HFFc6 (cell line): ENCODE data around the gene GAS2L2. TPM values are rescaled to one million over a fixed set of nuclear protein-coding genes. Genes with fewer than 3 reads are reported as not detected.

Source experiments
- DNase-seq: peaks from one replicate; pipeline ENCODE4 v3.0.0-alpha.2; 2018
- H3K27ac Mint-ChIP-seq: 2 replicates; pipeline ENCODE4 v1.8.0; 2020; ENCODE audit warnings: mild to moderate bottlenecking, mixed read lengths
- H3K27me3 Mint-ChIP-seq: 2 replicates; pipeline ENCODE4 v1.8.0; 2021; ENCODE audit warnings: mild to moderate bottlenecking, moderate library complexity, mixed read lengths; ENCODE audit not compliant: insufficient read depth
- H3K36me3 Mint-ChIP-seq: 2 replicates; pipeline ENCODE4 v1.8.0; 2021; ENCODE audit warnings: low read depth, mixed read lengths
- H3K4me1 Mint-ChIP-seq: 2 replicates; pipeline ENCODE4 v1.8.0; 2020; ENCODE audit warnings: low read depth, mixed read lengths
- H3K4me3 Mint-ChIP-seq: 2 replicates; pipeline ENCODE4 v1.8.0; 2020; ENCODE audit warnings: mild to moderate bottlenecking, moderate library complexity, mixed read lengths
- H3K9me3 Mint-ChIP-seq: 2 replicates; pipeline ENCODE4 v1.8.0; 2020; ENCODE audit warnings: mild to moderate bottlenecking, mixed read lengths
- CTCF ChIP-seq: fragments of 200-600 bp; sonication (generic); IDR thresholded peaks from 2 replicates; pipeline ENCODE4 v1.5.0; 2021; ENCODE audit warnings: antibody characterized with exemption, mild to moderate bottlenecking
- total RNA-seq, 6 experiments: library from RNA; stranded (reverse); fragmentation: NEBNext Ultra II Directional; extraction: Animal tissue kit (Norgen Biotek cat#: 25700); gene quantifications; 2 replicates in 1 of 6; 3 replicates in 5 of 6; pipeline ENCODE4 v1.2.3, GENCODE V29; 2021

The GAS2L2 gene
- total RNA-seq, 6 experiments from 2014 or later = not detected

- H3K4me3 Mint-ChIP-seq = no peak overlapping the region
- no peak overlapping the region for H3K27ac Mint-ChIP-seq
- H3K27me3 Mint-ChIP-seq = peaks cover 62% of the 10 kb centered on the region
- H3K9me3 Mint-ChIP-seq = no peaks in the 10 kb centered on the region
- TF ChIP-seq CTCF = no peak
- H3K4me1 Mint-ChIP-seq = peaks cover 22% of the 10 kb centered on the region
- no peaks in the 10 kb centered on the region for H3K36me3 Mint-ChIP-seq
- no peak for DNase-seq
Observed at GRCh38 chr17:35778641-35779196, 25.7 kb upstream of the GAS2L2 start.

- TF ChIP-seq CTCF = no peak
- DNase-seq = no peak
- Mint-ChIP-seq H3K4me1 (peaks cover 18% of the 10 kb centered on the region), H3K27ac (no peak overlapping the region), H3K4me3 (no peak overlapping the region), H3K27me3 (peaks cover 57% of the 10 kb centered on the region), H3K36me3 (no peaks in the 10 kb centered on the region), H3K9me3 (no peaks in the 10 kb centered on the region)
Observed at GRCh38 chr17:35775583-35775982, 22.5 kb upstream of the GAS2L2 start.

GRCh38 chr17:35775039-35775438 lies 22.0 kb upstream of the GAS2L2 start:
- Mint-ChIP-seq H3K27ac (no peak overlapping the region), H3K36me3 (no peaks in the 10 kb centered on the region), H3K4me3 (no peak overlapping the region), H3K4me1 (peaks cover 18% of the 10 kb centered on the region), H3K27me3 (peaks cover 54% of the 10 kb centered on the region), H3K9me3 (no peaks in the 10 kb centered on the region)
- DNase-seq = no peak
- no peak for TF ChIP-seq CTCF

GRCh38 chr17:35774499-35774898 lies 21.5 kb upstream of the GAS2L2 start:
- Mint-ChIP-seq H3K27me3 (peaks cover 54% of the 10 kb centered on the region), H3K4me1 (peaks cover 18% of the 10 kb centered on the region), H3K36me3 (no peaks in the 10 kb centered on the region), H3K4me3 (no peak overlapping the region), H3K27ac (no peak overlapping the region), H3K9me3 (no peaks in the 10 kb centered on the region)
- no peak for DNase-seq
- no peak for TF ChIP-seq CTCF

GRCh38 chr17:35773679-35774425 lies 20.8 kb upstream of the GAS2L2 start:
- Mint-ChIP-seq H3K36me3 (no peaks in the 10 kb centered on the region), H3K4me1 (peaks cover 17% of the 10 kb centered on the region), H3K27ac (no peak overlapping the region), H3K27me3 (peaks cover 58% of the 10 kb centered on the region), H3K9me3 (no peaks in the 10 kb centered on the region), H3K4me3 (no peak overlapping the region)
- DNase-seq = no peak
- TF ChIP-seq CTCF = no peak
